Stimulated activated CD4-positive, alpha-beta T cell treated with anti-CD3 and anti-CD28 coated beads, Interleukin-1b, Interleukin-23, amount 100 ng/mL, for 48 hours (primary cell): ENCODE data around the gene CHPT1.

Experiments
- DNase-seq: peaks from one replicate; pipeline ENCODE4 v3.0.0-alpha.2; 2020

CHPT1 gene

GRCh38 chr12:101686176-101686575, 11.3 kb upstream of the CHPT1 start:
- no peak for DNase-seq

GRCh38 chr12:101690544-101691098, 6.8 kb upstream of the CHPT1 start:
- DNase-seq = no peak

GRCh38 chr12:101691503-101692096, 5.8 kb upstream of the CHPT1 start:
- DNase-seq = no peak

GRCh38 chr12:101694297-101694848, 3.1 kb upstream of the CHPT1 start:
- DNase-seq = no peak

GRCh38 chr12:101694986-101695385, 2.5 kb upstream of the CHPT1 start:
- DNase-seq = no peak

GRCh38 chr12:101695706-101696105, 1.7 kb upstream of the CHPT1 start:
- no peak for DNase-seq

- no peak for DNase-seq
These were observed 916 bp upstream of the CHPT1 start for GRCh38 chr12:101696251-101697196.

- peak; percentile 2 for DNase-seq
These were observed 725 bp downstream of the CHPT1 start for GRCh38 chr12:101697930-101698799.

GRCh38 chr12:101698800-101699347, 1.4 kb downstream of the CHPT1 start:
- peak; percentile 34 for DNase-seq

- DNase-seq = no peak
These were observed 2.9 kb downstream of the CHPT1 start for GRCh38 chr12:101700299-101700820.

GRCh38 chr12:101703487-101703886, 6.0 kb downstream of the CHPT1 start:
- DNase-seq = no peak

- DNase-seq = no peak
These were observed 9.0 kb downstream of the CHPT1 start for GRCh38 chr12:101706403-101706802.

GRCh38 chr12:101707131-101707782, 9.8 kb downstream of the CHPT1 start:
- no peak for DNase-seq

GRCh38 chr12:101710288-101710687, 12.8 kb downstream of the CHPT1 start:
- no peak for DNase-seq

GRCh38 chr12:101713059-101713682, 15.7 kb downstream of the CHPT1 start:
- no peak for DNase-seq

- DNase-seq = no peak
These were observed 16.5 kb downstream of the CHPT1 start for GRCh38 chr12:101713930-101714329.

- DNase-seq = no peak
These were observed 17.5 kb downstream of the CHPT1 start for GRCh38 chr12:101714877-101715444.

GRCh38 chr12:101719566-101719965, 22.1 kb downstream of the CHPT1 start:
- DNase-seq = no peak

- DNase-seq = no peak
These were observed 22.7 kb downstream of the CHPT1 start for GRCh38 chr12:101720118-101720517.

- DNase-seq = no peak
These were observed 25.0 kb downstream of the CHPT1 start for GRCh38 chr12:101722392-101722791.

- DNase-seq = no peak
These were observed 29.7 kb downstream of the CHPT1 start for GRCh38 chr12:101727098-101727497.
